ENCODE measurements around the gene BCAM.
"Not testable (repeated sequence)": the region's sequence is repeated elsewhere in the genome, so short reads cannot be mapped to it uniquely, and the experiment has no call there.

The BCAM gene

DNA sequence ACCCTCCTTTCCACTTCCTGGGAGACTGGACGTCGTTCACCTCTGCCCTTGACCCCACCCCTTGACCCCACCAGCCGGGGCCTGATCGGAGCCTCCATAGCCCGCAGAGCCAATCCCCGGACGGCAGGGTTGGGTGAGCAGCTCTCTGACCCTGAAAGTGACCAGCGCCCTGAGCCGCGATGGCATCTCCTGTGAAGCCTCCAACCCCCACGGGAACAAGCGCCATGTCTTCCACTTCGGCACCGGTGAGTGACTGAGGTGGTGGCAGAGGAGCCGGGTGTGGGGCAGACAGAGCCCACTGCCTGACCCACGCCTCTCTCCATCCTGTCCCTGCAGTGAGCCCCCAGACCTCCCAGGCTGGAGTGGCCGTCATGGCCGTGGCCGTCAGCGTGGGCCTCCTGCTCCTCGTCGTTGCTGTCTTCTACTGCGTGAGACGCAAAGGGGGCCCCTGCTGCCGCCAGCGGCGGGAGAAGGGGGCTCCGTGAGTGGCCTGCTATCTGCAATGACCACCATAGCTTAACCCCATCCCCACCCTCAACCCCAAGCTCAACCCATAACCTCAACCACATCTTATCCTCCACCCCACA lies 10.4 kb downstream of the BCAM start:
- no peak for DNase-seq

DNA sequence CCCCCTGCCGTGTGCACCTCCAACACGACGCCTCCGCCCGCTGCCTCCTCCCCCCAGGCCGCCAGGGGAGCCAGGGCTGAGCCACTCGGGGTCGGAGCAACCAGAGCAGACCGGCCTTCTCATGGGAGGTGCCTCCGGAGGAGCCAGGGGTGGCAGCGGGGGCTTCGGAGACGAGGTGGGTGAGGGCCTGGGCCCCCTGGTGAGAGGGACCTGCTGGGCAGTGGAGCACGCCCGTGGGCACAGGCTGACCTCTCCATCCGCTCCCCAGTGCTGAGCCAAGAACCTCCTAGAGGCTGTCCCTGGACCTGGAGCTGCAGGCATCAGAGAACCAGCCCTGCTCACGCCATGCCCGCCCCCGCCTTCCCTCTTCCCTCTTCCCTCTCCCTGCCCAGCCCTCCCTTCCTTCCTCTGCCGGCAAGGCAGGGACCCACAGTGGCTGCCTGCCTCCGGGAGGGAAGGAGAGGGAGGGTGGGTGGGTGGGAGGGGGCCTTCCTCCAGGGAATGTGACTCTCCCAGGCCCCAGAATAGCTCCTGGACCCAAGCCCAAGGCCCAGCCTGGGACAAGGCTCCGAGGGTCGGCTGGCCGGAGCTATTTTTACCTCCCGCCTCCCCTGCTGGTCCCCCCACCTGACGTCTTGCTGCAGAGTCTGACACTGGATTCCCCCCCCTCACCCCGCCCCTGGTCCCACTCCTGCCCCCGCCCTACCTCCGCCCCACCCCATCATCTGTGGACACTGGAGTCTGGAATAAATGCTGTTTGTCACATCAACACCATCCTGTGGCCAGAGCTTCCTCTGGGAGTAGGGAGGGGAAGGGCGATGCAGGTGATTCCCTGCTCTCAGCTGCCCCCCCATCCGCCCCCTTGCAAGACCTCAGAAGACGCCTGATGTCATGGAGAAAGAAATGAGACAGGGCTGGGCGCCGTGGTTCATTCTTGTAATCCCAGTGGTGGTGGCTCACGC lies 12.0 kb downstream of the BCAM start:
- DNase-seq: no peak

DNA sequence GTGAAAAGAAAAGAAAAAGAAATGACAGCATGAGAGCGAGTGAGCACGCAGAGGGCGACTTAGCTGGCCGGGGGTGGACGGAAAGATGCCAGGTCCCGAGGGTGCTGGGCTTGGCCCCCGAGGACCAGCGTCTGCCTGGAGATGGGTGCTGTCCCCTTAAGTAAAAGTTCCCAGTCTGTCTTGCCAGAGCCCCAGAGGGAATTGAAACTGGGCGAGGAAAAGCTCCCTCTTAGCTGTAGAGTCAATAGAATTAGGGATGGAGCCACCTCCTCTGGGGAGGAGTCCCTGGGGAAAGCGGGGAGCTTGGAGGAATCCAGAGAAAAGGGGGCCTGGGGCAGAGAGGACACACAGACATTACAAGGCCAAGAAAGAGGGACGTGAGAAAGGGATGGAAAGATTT lies 13.3 kb downstream of the BCAM start:
- DNase-seq: no peak

DNA sequence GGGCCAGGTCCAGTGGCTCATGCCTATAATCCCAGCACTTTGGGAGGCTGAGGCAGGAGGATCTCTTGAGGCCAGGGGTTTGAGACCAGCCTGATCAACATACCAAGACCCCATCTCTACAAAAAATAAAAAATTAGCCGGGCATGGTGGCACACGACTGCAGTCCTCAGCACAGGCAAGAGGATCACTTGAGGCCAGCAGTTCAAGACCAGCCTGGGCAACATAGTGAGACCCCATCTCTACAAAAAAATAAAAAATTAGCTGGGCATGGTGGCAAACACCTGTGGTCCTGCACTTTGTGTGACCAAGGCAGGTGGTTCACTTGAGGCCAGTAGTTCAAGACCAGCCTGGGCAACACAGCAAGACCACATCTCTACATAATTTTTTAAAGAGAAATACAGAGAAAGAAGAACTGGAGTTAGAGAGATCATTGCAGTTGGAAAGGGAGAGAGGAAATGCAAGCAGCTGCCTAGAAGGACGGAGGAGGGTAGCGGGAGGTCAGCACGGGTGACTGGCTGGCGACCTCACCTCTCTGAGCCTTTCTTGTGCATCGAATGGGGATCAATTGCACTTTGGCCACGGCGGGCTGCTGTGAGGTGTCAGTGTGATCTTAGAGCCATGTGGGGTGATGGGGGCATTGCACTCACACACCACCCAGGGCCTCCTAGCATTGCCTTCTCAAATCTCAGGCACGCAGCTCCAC lies 13.9 kb downstream of the BCAM start:
- DNase-seq: no peak

DNA sequence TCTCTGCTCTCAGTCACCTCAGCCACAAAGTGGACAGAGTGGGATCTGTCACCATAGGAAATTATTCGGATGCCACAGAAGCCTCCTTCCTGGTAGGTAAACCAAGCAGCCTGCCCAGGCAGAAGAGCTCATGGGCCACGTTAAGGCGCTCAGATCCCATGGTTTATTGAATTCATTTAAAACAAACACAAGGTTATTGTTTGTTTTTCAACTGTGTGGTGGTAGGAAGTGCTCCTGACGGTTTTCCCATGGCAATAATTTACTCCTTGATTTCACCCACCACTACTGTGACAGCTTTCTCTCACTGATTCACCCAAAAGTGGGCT lies 14.4 kb downstream of the BCAM start:
- no peak for DNase-seq

DNA sequence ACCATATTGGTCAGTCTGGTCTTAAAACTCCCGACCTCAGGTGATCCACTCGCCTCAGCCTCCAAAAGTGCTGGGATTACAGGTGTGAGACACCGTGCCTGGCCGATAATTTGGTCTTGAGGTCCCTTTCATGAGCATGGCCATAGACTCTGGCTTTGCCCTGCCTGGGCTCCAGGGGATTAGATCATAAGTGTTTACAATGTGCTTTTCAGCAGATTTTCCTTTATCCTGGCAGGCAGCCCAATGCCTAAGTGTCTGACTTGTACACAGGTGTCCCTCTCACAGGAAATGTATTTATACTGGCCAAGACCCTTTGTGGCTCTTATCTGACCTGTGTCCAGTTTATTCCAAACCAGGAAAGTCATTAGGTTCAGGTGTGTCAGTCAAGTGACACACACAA lies 15.9 kb downstream of the BCAM start:
- no peak for DNase-seq

DNA sequence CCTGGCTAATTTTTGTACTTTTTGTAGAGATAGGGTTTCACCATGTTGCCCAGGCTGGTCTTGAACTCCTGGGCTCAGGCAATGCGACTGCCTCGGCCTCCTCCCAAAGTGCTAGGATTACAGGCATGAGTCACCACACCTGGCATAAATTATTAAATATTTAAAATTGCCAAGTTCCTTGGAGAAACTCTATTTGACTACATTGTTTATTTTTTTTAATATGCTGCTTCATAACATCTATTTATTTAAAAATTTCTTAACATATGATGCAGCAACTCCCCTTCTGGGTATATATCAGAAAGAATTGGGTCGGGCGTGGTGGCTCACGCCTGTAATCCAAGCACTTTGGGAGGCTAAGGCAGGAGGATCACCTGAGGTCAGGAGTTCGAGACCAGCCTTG lies 24.0 kb downstream of the BCAM start:
- DNase-seq: not testable (repeated sequence)

DNA sequence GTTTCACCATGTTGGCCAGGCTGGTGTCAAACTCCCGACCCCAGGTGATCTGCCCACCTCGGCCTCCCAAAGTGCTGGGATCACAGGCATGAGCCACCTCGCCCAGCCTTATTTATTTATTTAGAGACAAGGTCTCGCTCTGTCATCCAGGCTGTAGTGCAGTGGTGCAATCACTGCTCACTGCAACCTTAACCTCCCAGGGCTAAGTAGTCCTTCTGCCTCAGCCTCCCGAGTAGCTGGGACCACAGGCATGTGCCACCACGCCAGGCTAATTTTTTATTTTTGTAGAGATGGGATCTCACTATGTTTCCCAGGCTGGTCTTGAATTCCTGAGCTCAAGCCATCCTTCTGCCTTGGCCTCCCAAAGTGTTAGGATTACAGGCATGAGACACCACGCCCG lies 25.5 kb downstream of the BCAM start:
- not testable (repeated sequence) for DNase-seq

DNA sequence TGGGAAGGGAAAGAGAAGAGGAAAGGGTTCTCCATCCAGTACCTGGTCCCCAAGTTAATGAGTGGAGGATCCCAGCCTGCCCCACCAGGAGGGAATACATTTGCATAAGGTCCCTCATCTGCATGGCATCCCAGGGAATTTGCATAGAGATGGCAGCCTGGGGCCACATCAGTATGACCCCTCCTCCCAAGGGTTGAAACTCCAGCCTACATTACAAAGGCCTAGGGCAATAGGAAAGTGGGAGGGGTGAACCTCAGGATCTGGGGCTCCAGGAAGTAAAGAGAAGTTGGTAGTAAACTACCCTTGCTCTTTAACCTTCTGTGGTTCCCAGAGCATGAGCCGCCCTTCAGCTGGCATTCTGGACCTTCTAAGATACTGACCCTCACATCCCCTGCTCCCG lies 30.4 kb downstream of the BCAM start:
- no peak for DNase-seq

DNA sequence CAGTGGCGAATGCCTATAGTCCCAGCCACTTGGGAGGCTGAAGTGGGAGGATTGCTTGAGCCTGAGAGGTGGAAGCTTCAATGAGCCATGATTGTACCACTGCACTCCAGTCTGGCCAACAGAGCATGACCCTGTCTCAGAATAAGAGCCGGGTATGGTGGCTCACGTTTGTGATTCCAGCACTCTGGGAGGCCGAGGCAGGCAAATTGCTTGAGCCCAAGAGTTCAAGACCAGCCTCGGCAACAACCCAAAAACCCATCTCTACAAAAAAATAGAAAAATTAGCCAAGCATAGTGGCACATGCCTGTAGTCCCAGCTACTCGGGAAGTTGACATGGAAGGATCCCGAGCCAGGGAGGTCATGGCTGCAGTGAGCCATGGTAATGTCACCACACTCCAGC lies 31.9 kb downstream of the BCAM start:
- no peak for DNase-seq

DNA sequence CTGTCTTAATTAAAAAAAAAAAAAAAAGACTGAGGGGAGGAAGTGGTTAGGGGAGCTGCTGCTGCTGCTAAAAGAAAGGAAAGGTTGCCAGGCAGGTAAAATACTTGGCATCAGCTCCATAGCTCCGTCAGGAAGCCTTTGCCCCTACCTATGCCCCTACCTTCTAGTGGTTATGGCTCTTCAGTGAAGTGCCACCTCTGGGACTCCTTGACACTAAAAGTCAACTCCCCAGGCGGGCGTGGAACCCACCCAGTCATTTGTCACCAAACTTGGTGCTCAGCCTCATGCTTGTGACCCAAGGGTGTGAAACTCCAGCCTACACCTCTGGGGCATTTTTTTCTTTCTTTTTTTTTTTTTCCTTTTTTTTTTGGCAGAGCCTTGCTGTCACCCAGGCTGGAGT lies 32.3 kb downstream of the BCAM start:
- DNase-seq: no peak

DNA sequence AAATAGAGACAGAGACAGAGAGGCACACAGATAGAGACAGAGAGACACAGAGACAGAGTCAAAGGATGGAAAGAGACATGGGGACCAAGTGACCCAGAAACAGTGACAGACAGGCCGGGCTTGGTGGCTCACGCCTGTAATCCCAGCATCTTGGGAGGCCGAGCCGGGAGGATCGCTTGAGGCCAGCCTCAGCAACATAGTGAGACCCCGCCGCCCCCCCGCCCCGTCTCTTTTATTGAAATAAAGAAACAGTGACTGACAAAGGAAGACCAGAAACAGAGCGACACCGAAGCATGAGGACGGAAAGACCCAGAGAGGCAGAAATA lies 36.3 kb downstream of the BCAM start:
- DNase-seq: no peak

DNA sequence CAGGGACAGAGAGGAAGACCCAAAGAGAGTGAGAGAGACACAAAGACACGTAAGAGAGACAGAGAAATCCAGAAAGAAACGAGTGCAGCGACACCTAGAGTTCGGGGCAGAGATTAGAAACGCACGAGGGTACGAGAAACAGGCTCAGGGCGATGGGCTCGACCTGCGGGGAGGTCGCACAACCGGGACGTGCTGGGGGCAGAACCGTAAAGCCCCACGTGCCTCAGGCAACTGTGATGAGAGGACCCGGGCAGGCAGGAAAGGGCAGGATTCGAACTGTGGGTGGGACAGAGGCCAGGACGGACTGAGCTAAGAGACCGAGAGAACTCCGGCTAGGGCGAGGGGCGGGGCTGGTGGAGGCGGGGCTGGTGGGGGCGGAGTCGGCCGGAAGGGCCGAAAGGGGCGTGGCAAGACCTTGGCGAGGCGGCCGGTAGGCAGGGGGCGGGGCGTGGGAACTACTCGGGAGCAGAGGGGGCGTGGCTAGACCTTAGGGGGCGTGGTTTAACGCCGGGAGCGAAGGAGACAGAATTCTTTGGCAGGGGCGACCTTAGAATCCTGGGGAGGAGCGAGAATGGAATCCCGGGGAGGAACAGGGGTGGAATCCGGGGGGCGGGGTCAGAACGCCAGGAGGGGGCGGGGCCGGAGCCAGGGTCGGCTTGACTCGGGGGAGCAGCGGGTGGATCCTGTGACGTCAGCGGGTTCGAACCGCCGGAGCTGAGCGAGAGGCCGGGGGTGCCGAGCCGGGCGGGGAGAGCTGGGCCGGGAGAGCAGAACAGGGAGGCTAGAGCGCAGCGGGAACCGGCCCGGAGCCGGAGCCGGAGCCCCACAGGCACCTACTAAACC lies 36.9 kb downstream of the BCAM start, which contains the start of gene NECTIN2:
TSS of gene NECTIN2 (plus strand) at position 686 of the 843 bp plus-strand sequence. CDS start 229 bp downstream, outside the sequence.
- DNase-seq: peak; percentile 65 to 81

DNA sequence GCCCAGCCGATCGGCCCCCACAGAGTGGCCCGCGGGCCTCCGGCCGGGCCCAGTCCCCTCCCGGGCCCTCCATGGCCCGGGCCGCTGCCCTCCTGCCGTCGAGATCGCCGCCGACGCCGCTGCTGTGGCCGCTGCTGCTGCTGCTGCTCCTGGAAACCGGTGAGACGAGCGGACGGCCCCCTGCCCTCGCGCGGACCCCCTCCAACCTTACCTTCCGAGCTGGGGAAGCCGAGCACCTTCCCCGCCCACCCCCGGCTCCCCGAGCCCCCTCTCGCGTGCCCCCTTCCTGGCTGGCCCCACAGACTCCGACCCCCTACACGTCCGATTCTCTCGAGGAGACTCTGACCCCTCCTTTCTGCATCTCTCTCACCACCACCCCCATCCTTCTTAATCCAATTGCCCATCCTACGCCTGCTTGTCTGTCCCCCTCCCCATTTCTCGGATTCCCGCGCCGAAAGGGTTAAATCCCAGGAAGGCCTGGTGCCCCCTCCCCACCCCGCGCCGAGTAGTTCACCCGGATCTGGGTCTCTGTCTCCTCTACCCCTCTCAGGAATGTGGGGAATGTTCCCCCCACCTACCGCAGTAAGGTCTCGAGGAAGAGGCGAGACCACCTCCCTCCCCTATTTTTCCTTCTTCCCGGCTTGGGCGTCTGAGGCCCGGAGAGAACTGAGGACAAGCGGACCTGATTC lies 37.7 kb downstream of the BCAM start:
- DNase-seq: no peak

DNA sequence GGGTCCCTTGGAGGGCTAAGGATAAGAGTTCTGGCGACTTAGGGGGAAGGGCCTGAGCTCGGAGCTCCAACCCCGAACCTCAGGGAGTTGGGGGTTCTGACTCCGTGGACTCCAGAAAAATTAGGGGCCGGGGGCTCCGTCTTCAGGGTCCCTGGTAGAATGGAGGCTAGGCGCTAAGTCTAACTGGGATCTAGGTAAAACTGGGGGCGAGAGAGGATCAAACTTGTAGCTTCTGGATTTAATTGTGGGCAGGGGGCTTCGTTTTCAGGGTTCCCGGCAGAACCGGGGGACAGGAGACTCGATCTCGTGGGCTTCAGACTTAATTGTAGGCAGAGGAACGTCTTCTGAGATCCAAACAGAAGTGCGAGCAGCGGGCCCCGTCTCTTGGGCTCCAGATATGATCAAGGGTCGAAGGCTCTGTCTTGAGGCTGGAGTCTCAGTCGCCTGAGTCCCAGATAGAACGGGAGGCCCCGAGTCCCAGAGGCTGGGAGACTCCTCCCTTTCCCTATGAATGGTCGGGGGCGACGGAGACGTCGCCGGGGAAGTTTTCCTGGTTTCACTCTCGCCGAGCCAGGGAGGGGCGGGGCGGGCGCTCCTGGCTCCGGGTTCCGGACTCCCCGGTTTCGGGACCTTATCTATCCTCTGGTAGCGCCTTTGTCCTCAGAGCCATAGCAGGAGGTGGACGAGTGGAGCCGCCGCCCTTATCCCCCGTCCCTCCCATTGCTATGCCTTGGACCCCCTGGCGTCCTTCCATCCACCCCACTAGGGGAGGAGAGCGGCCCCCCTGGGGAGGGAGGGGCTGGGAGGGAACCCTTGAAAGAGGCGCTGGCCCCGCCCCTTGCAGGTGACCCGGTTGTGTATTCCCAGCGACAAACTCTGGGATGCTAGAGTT lies 38.5 kb downstream of the BCAM start:
- DNase-seq: no peak

DNA sequence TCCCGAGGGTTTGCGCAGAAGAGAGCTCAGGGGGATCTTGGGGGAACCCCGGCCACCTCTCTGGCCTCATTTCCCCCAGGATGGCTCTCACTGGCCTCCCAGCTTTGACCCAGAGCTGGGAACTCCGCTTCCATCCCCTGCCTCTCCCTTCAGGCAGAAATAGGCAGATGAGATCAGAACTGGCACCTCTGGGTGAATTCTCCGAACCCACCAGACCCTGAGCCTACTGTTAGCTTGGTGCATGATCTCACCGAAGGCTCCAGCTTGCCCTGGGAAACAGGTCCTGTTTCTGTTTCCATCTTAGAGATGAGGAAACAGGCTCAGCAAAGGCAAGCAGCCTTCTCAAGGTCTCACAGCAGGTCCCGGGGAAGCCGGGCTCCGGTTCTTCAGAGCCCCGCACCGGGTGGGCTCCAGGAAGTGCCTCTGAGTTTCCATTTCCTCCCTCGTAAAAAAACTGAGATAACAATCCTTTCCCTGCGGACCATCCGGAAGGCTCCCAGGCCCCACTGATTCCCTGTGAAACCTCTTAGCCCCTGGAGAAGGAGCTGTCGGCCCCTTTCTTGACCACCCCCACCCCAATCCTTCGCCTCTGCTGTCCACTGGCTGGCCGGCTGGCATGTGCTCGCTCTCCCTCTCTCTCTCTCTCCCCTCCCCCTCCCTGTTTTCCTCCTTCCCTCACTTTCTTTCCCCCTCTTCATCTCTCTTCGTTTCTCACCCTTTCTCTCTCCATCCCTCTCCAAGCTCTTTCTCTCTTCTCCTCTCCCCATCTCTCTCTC lies 39.3 kb downstream of the BCAM start:
- no peak for DNase-seq

DNA sequence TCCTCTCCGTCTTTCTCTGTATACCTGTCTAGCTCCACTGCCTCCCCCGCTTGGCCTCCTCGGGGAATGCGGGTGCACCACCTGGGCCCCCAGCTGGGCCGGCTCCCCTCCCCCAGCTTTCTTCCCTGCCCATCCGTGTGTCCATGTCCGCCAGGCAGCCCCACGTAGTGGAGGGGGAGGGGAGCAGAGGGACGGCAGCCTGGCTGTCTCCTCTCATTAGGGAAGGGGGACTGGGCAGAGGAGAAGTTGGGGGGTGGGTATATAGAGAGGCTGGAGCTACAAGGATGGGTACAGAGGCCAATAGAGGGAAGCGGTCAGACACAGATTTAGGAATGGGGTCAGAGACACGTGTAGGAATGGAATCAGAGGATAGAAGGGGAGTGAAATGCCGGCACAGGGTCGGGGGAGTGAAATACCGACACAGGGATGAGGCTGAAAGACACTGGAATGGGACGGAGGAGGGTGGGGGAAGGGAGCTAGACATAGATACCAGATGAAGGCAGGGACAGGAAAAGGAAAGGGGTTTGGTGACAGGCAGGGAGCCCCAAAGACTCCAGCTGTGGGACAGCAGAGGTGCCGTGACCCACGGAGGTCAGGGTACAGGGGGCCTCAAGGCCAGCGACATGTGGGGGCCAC lies 40.0 kb downstream of the BCAM start:
- no peak for DNase-seq

DNA sequence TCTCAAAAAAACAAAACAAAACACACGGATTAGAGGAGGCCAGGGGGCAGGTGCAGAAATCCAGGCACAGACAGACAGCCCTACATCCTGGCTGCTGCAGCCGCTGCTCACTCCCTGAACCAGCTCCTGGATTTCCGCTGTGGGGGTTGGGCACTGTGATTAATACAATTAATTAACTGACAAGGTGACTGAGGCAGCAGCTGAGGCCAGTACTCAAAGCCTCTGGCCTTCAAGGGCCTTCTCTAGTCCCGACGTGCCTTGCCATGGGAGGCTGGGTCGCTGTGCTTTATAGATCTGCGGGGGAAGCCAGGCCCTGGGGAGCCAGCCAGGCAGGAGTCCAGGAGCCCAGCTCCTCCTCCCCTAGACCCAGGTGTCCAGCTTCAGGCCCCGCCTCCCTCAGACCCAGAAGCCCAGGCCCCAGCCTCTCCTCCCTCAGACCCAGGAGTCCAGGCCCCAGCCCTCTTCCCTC lies 41.8 kb downstream of the BCAM start:
- DNase-seq: no peak

DNA sequence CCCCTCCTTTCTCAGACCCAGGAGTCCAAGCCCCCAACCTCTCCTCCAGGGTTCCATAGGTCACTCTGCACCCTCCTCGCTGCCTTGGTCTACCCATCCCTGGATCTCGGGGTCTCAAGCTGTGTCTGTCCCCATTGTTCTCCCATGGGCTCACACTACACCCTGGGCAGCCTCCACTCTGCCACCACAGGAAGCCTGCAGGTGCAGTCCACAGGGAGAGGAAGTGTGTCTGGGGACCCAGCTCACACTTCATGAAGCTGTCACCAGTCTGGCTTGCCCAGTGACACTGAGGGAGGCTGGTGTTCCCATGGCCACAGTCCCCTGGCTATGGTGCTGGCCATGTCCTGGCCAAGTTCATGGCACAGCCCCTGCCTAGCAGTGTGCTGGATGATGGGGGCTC lies 42.5 kb downstream of the BCAM start:
- no peak for DNase-seq

DNA sequence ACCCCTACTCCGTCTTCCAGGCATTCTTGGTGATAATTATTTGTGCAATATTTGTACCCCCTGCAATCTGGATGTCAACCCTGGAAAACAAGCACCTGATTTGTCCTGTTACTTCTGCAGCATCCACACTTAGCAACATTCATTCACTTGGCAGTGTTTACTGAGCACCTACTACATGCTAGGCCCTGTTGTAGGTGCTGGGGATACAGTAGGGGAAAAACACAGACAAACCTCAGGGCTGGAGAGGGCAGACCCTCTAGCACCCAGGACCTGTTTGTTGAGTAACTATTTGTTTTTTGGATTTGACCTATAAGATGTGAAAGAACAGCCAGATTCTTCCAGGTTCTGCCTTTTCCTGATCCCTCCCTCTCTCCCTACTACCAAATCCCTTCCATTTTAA lies 46.7 kb downstream of the BCAM start:
- no peak for DNase-seq
